Measurements from ENCODE around the gene TARP.

Gene TARP

DNA sequence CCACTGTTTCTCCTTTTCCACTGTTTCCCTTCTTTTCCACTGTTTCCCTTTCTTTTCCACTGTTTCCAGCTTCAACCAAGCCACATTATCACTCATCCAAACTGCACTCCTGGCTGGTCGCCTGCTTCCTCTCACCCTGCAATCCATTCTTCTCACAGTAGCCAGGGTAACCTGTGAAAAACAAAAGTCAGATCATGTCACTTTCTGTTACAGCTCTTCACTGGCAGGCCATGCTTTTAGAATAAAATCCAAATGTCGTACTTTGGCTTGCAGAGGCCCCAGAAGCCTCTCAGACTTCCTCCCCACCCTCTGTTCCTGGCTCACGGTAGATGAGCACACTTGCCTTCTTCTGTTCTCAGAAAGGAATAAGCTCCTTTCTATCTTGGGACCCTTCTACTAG lies 61.5 kb downstream of the TARP start:
- DNase-seq: no peak

DNA sequence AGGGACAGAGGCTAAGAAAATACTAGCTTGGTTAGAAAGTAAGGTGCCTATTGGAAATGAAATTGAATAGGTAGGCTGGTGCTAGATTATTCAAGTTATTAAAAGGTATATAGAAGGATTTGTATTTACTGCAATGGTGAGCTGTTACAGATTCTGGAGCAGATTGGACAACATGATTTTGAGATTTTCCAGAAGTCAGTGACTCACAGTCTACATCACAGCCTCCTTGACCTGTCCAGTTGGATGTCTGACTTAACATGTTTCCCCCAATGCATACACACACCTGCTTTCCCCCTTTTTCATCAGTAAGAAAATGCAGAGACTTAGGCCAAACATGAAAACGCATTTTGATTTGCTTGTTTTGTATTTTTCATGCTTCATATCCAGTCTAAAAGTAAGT lies 62.0 kb downstream of the TARP start:
- no peak for DNase-seq
